ENCODE data around the gene ATF1. TPM values are rescaled to one million over a fixed set of nuclear protein-coding genes. Genes with fewer than 3 reads are reported as not detected.
"Not testable (repeated sequence)": the region's sequence is repeated elsewhere in the genome, so short reads cannot be mapped to it uniquely, and the experiment has no call there.

Gene ATF1
- total RNA-seq, 1 donor from 2014 or later: 7.1 TPM

- Mint-ChIP-seq H3K27ac (ENCODE audit: unreplicated experiment) (peak overlapping the region; percentile 88), H3K36me3 (ENCODE audit: unreplicated experiment) (no peaks in the 10 kb centered on the region), H3K9me3 (ENCODE audit: unreplicated experiment) (peaks cover 7% of the 10 kb centered on the region), H3K27me3 (ENCODE audit: unreplicated experiment) (peaks cover 11% of the 10 kb centered on the region), H3K4me3 (ENCODE audit: unreplicated experiment) (peak overlapping the region; percentile 97), H3K4me1 (ENCODE audit: low read depth, unreplicated experiment) (peaks cover 6% of the 10 kb centered on the region)
- no peak for TF ChIP-seq CTCF (IDR thresholded peaks at IDR 0.05; ENCODE audit: partially characterized antibody, unreplicated experiment)
- peak; percentile 71 for DNase-seq
These were observed 589 bp downstream of the ATF1 start for GRCh38 chr12:50764286-50765094.

DNA sequence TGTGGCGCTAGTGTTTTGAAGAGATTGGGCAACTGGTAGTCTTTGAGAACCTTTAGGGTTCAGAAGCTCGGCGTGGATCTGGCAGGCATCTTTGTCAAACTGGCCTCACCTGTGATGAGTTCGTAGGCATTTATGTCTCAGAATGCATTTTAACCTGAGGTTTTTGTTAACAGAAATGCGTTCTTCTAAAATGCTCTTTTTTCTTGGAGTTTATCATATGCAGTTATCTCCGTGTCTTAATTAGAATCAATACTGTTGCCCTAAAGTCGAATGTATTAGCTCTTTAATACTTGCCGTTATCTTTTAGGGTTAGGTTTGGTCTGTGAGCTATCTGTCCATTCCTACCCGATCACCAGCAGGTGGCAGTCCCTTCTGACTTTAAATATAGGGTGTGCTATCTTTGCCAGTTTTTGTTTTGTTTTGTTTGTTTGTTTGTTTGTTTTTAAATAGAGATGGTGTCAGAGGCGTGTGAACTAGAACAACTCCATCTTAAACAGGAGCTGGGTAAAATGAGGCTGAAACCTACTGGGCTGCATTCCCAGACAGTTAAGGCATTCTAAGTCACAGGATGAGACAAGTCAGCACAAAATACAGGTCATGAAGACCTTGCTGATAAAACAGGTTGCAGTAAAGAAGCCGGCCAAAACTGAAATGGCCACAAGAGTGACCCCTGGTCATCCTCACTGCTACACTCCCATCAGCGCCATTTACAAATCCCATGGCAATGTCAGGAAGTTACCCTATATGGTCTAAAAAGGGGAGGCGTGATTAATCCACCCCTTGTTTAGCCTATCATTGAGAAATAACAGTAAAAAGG lies 1.4 kb downstream of the ATF1 start:
- Mint-ChIP-seq H3K9me3 (ENCODE audit: unreplicated experiment) (peaks cover 7% of the 10 kb centered on the region), H3K4me1 (ENCODE audit: low read depth, unreplicated experiment) (peaks cover 6% of the 10 kb centered on the region), H3K27ac (ENCODE audit: unreplicated experiment) (peak overlapping the region; percentile 88), H3K36me3 (ENCODE audit: unreplicated experiment) (no peaks in the 10 kb centered on the region), H3K27me3 (ENCODE audit: unreplicated experiment) (peaks cover 11% of the 10 kb centered on the region), H3K4me3 (ENCODE audit: unreplicated experiment) (peak overlapping the region; percentile 97)
- TF ChIP-seq CTCF (IDR thresholded peaks at IDR 0.05; ENCODE audit: partially characterized antibody, unreplicated experiment): peak; percentile 61
- DNase-seq: peak; percentile 27

DNA sequence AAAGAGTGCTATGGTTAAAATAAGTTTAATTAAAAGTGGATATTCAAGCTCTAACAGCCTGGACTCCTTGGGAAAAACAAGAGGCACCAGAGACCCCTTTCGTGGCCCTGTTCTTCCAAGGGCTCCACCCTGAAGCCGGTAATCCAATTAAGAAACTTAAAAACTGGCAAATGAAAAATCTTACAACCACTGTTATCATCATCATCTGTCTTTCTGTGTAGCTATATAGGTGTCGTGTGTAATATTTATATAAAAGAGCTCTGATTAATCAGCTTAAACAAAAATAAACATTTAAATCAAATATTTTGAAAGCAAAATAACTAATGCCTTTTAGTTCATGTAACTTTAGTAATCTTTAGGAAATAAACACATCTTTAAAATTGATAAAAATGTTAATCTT lies 4.5 kb downstream of the ATF1 start:
- Mint-ChIP-seq H3K4me3 (ENCODE audit: unreplicated experiment) (no peak overlapping the region), H3K27ac (ENCODE audit: unreplicated experiment) (no peak overlapping the region), H3K9me3 (ENCODE audit: unreplicated experiment) (peaks cover 7% of the 10 kb centered on the region), H3K4me1 (ENCODE audit: low read depth, unreplicated experiment) (peaks cover 6% of the 10 kb centered on the region), H3K27me3 (ENCODE audit: unreplicated experiment) (peaks cover 11% of the 10 kb centered on the region), H3K36me3 (ENCODE audit: unreplicated experiment) (peaks cover 4% of the 10 kb centered on the region)
- no peak for DNase-seq
- no peak for TF ChIP-seq CTCF (IDR thresholded peaks at IDR 0.05; ENCODE audit: partially characterized antibody, unreplicated experiment)

DNA sequence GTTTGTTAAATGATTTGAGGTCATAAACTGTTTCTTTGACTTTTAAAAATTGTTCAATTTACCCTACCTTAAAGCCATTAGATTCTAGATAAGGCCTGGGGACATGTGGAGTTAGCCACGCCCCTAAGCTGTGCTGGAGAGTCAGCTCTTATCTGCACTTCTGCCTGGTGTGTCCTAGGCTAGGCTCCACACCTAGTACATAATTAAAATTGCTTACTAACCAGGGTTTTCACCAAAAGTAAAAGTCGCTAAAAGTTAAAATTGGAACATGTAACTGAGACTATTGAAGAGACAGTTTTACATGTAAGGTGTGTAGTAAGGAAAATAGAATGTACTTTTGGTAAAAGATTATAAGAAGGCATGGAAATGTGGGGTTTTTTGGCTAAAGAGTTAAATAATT lies 4.9 kb downstream of the ATF1 start:
- not testable (repeated sequence) for H3K27ac Mint-ChIP-seq (ENCODE audit: unreplicated experiment); H3K4me1 Mint-ChIP-seq (ENCODE audit: low read depth, unreplicated experiment); H3K4me3 Mint-ChIP-seq (ENCODE audit: unreplicated experiment); H3K9me3 Mint-ChIP-seq (ENCODE audit: unreplicated experiment); DNase-seq; H3K36me3 Mint-ChIP-seq (ENCODE audit: unreplicated experiment)
- peaks cover 11% of the 10 kb centered on the region for H3K27me3 Mint-ChIP-seq (ENCODE audit: unreplicated experiment)

DNA sequence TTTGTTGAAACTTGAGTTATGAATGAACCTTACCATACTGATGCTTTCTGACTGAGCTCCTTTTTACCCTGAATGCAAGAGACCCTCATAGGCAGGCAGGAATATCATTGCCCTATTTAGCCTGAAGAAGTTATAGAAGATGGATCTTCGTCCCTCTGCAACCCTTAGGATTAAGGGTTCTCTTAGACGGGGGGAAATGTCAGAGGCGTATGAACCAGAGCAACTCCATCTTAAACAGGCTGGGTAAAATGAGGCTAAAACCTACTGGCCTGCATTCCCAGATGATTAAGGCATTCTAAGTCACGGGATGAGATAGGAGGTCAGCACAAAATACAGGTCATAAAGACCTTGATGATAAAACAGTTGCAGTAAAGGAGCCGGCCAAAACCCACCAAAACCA lies 7.5 kb downstream of the ATF1 start:
- TF ChIP-seq CTCF (IDR thresholded peaks at IDR 0.05; ENCODE audit: partially characterized antibody, unreplicated experiment): no peak
- H3K4me1 Mint-ChIP-seq (ENCODE audit: low read depth, unreplicated experiment): no peaks in the 10 kb centered on the region
- no peak overlapping the region for H3K4me3 Mint-ChIP-seq (ENCODE audit: unreplicated experiment)
- H3K27ac Mint-ChIP-seq (ENCODE audit: unreplicated experiment): no peak overlapping the region
- H3K36me3 Mint-ChIP-seq (ENCODE audit: unreplicated experiment): peaks cover 4% of the 10 kb centered on the region
- H3K9me3 Mint-ChIP-seq (ENCODE audit: unreplicated experiment): no peaks in the 10 kb centered on the region
- DNase-seq: no peak
- peaks cover 5% of the 10 kb centered on the region for H3K27me3 Mint-ChIP-seq (ENCODE audit: unreplicated experiment)
